ENCODE results near the gene TMEM239.

Gene TMEM239

DNA sequence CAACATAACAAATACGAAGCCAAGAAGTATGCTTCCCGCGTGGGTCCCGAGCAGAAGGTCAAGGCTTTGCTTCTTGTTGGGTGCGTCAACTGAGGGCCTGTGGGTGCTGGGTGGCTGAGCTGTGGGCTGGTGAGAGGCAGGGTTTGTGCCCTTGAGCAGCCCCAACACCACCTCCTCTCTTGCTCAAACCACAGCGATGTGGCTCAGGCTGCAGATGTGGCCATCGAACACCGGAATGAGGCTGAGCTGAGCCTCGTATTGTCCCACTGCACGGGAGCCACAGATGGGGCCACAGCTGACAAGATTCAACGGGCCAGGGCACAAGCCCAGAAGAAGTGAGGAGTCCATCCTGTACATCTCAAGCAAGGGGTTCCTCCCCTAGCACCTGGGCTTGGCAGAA, 50.1 kb downstream of the TMEM239 start:
- H3K4me3 ChIP-seq (replicated peaks; ENCODE audit: low read depth, low read length), result no peak overlapping the region
- peaks cover 24% of the 10 kb centered on the region for H3K36me3 ChIP-seq (ENCODE audit: control insufficient read depth, insufficient read depth, low read length)
- H3K27me3 ChIP-seq (replicated peaks; ENCODE audit: control insufficient read depth, insufficient read depth, low read length), result no peaks in the 10 kb centered on the region
- TF ChIP-seq, protein P1, sequence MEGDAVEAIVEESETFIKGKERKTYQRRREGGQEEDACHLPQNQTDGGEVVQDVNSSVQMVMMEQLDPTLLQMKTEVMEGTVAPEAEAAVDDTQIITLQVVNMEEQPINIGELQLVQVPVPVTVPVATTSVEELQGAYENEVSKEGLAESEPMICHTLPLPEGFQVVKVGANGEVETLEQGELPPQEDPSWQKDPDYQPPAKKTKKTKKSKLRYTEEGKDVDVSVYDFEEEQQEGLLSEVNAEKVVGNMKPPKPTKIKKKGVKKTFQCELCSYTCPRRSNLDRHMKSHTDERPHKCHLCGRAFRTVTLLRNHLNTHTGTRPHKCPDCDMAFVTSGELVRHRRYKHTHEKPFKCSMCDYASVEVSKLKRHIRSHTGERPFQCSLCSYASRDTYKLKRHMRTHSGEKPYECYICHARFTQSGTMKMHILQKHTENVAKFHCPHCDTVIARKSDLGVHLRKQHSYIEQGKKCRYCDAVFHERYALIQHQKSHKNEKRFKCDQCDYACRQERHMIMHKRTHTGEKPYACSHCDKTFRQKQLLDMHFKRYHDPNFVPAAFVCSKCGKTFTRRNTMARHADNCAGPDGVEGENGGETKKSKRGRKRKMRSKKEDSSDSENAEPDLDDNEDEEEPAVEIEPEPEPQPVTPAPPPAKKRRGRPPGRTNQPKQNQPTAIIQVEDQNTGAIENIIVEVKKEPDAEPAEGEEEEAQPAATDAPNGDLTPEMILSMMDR (IDR thresholded peaks at IDR 0.05; ENCODE audit: insufficient read depth, low read length, poor library complexity, severe bottlenecking), result no peak
- no peak for DNase-seq (ENCODE audit: extremely low read depth, insufficient read length)

DNA sequence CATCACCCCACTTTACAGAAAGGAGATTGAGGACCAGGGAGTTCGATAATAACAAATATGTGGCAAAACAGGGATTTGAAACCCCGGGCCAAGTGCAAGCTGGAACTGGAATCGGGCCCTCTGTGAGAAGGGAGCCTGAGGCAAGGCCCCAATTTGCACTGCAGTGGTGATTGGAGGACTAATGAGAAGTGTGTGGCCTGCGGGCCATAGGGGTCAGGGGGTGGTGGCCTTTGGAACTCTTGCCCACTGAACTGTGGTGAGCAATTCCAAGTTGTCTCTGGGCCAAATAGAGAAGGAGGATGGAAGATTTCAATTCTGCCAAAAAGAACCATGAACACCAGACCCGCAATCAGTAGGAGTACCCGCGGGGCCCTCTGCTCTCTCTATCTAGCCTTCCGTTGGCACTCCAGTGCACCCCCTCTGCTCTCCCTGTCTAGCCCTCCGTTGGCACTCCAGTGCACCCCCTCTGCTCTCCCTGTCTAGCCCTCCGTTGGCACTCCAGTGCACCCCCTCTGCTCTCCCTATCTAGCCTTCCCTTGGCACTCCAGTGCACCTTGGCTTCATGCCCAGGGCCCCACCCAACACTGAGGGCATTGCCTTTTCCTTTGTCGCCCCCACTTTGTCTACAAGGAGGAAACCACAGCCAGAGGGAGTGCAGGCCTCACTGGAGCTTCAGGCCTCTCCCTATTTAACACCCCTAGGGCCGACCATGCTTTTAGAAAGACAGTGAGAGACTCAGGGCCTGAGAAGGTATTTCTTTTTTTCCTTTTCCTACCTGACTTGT, 51.1 kb downstream of the TMEM239 start:
- no peaks in the 10 kb centered on the region for H3K27me3 ChIP-seq (replicated peaks; ENCODE audit: control insufficient read depth, insufficient read depth, low read length)
- H3K36me3 ChIP-seq (ENCODE audit: control insufficient read depth, insufficient read depth, low read length), result peaks cover 16% of the 10 kb centered on the region
- no peak for DNase-seq (ENCODE audit: extremely low read depth, insufficient read length)
- H3K4me3 ChIP-seq (replicated peaks; ENCODE audit: low read depth, low read length), result no peak overlapping the region
- TF ChIP-seq, protein P1 (IDR thresholded peaks at IDR 0.05; ENCODE audit: insufficient read depth, low read length, poor library complexity, severe bottlenecking), result no peak
